Keratinocyte (primary cell): ENCODE results near the gene CFAP58. TPM values are rescaled to one million over a fixed set of nuclear protein-coding genes. Genes with fewer than 3 reads are reported as not detected.

ENCODE experiments used
- DNase-seq: peaks from one replicate; pipeline ENCODE4 v3.0.0-alpha.2; 2011; ENCODE audit warnings: low read depth, missing footprints, low spot score
- FAIRE-seq: peaks from 2 replicates; lab custom pipeline; 2011; peaks lifted over from hg19 to GRCh38; lab: Jason Lieb, UNC
- H2AFZ ChIP-seq: 2 replicates; pipeline ENCODE4 v1.6.0; 2012; ENCODE audit warnings: low read length, control low read depth, inconsistent platforms; ENCODE audit not compliant: control insufficient read depth
- H3K27ac ChIP-seq: 2 replicates; pipeline ENCODE4 v1.5.1; 2011; ENCODE audit warnings: low read length; ENCODE audit not compliant: control insufficient read depth, insufficient read depth
- H3K27me3 ChIP-seq: 3 replicates; pipeline ENCODE4 v1.6.0; 2011; ENCODE audit warnings: low read length; ENCODE audit not compliant: control insufficient read depth, insufficient read depth; ENCODE audit errors: extremely low read depth
- H3K36me3 ChIP-seq, 2 experiments: 2 replicates in 1 of 2; 3 replicates in 1 of 2; pipeline ENCODE4 v1.5.1; 2011; ENCODE audit warnings: low read length in 2 of 2, mild to moderate bottlenecking in 1 of 2; ENCODE audit not compliant: control insufficient read depth in 2 of 2, insufficient read depth in 2 of 2; ENCODE audit errors: extremely low read depth in 1 of 2
- H3K4me1 ChIP-seq: 3 replicates; pipeline ENCODE4 v1.5.1; 2011; ENCODE audit warnings: low read length; ENCODE audit not compliant: control insufficient read depth, insufficient read depth; ENCODE audit errors: extremely low read depth
- H3K4me2 ChIP-seq: 3 replicates; pipeline ENCODE4 v1.6.0; 2011; ENCODE audit warnings: low read depth, low read length; ENCODE audit not compliant: control insufficient read depth, insufficient read depth; ENCODE audit errors: extremely low read depth
- H3K4me3 ChIP-seq, 3 experiments: fragments of 200-600 bp in 1 of 3; sonication (generic) in 1 of 3; 2 replicates in 2 of 3; 3 replicates in 1 of 3; pipeline ENCODE4 v1.5.1; 2011 to 2016; ENCODE audit warnings: low read length in 3 of 3, mild to moderate bottlenecking in 3 of 3, control low read depth in 2 of 3, inconsistent platforms in 1 of 3, low read depth in 1 of 3, mixed read lengths in 1 of 3, mixed run types in 1 of 3, moderate library complexity in 1 of 3; ENCODE audit not compliant: control insufficient read depth in 2 of 3, insufficient read depth in 2 of 3; ENCODE audit errors: extremely low read depth in 1 of 3
- H3K79me2 ChIP-seq: 2 replicates; pipeline ENCODE4 v1.6.0; 2012; ENCODE audit warnings: low read length; ENCODE audit not compliant: control insufficient read depth, insufficient read depth
- H3K9ac ChIP-seq: 3 replicates; pipeline ENCODE4 v1.6.0; 2011; ENCODE audit warnings: low read length; ENCODE audit not compliant: control insufficient read depth, insufficient read depth; ENCODE audit errors: extremely low read depth
- H3K9me1 ChIP-seq: 3 replicates; pipeline ENCODE4 v1.6.0; 2011; ENCODE audit warnings: low read length; ENCODE audit not compliant: control insufficient read depth, insufficient read depth; ENCODE audit errors: extremely low read depth
- H3K9me3 ChIP-seq: 2 replicates; pipeline ENCODE4 v1.5.1; 2012; ENCODE audit warnings: low read depth, low read length; ENCODE audit not compliant: control insufficient read depth
- H4K20me1 ChIP-seq: 3 replicates; pipeline ENCODE4 v1.6.0; 2011; ENCODE audit warnings: low read length; ENCODE audit not compliant: control insufficient read depth, insufficient read depth; ENCODE audit errors: extremely low read depth
- CTCF ChIP-seq, 3 experiments: IDR thresholded peaks in 1 of 3; conservative IDR thresholded peaks in 1 of 3; optimal IDR thresholded peaks in 1 of 3; 2 replicates in 2 of 3; 3 replicates in 1 of 3; pipeline versions ENCODE3 to v1.5.1; 2011; ENCODE audit warnings: low read length in 3 of 3, mild to moderate bottlenecking in 3 of 3, moderate library complexity in 2 of 3, control low read depth in 1 of 3, inconsistent platforms in 1 of 3; ENCODE audit not compliant: insufficient read depth in 2 of 3; ENCODE audit errors: extremely low read depth in 1 of 3
- EZH2 ChIP-seq: IDR thresholded peaks from one replicate; pipeline ENCODE4 v1.6.1; 2012; ENCODE audit warnings: inconsistent platforms, mild to moderate bottlenecking, low read length, moderate library complexity
- dilution Hi-C: fragments of 300-500 bp; cut with MboI; formaldehyde crosslinking; loops from one replicate; pipeline ENCODE4 v1.7.0; 2020; ENCODE audit warnings: low sequenced_read_pairs; ENCODE audit not compliant: extremely low pct_ligation_motif_present
- polyA plus RNA-seq, 5 experiments: library from polyadenylated mRNA; depleted of rRNA in 3 of 5; stranded (reverse) in 3 of 5; stranded (forward) in 1 of 5; unstranded in 1 of 5; fragments of >200 nt; gene quantifications; 1 replicate in 1 of 5; 2 replicates in 3 of 5; 3 replicates in 1 of 5; pipeline versions ENCODE4 v1.2.1 to v1.2.3, GENCODE V29; 2011 to 2012; ENCODE audit warnings: missing spikeins in 2 of 5, low read depth in 1 of 5, low replicate concordance in 1 of 5

The CFAP58 gene
- polyA plus RNA-seq, 1 donor (not counting 4 experiments of a cell fraction or from before 2014, with no cell fraction given), result 2.3 TPM

- TF ChIP-seq EZH2 (no peak), CTCF (optimal IDR thresholded peaks at IDR 0.05 in 1 of 3, IDR thresholded peaks at IDR 0.05 in 1 of 3, conservative IDR thresholded peaks at IDR 0.05 in 1 of 3; ENCODE audit: extremely low read depth in 1 of 3, insufficient read depth in 2 of 3, low read length in 3 of 3) (no peak)
- no peak overlapping the region for H3K27ac ChIP-seq
- H3K9ac ChIP-seq, result no peak overlapping the region
- dilution Hi-C loops, result no loop called here
- H3K9me1 ChIP-seq, result no peaks in the 10 kb centered on the region
- H3K79me2 ChIP-seq, result no peaks in the 10 kb centered on the region
- H4K20me1 ChIP-seq, result no peaks in the 10 kb centered on the region
- H3K4me3 ChIP-seq, result no peak overlapping the region
- H3K9me3 ChIP-seq, result no peaks in the 10 kb centered on the region
- H3K36me3 ChIP-seq, result no peaks in the 10 kb centered on the region
- H2AFZ ChIP-seq, result no peak overlapping the region
- FAIRE-seq (peak; percentile 55), DNase-seq (no peak)
- H3K27me3 ChIP-seq, result no peaks in the 10 kb centered on the region
- no peak overlapping the region for H3K4me2 ChIP-seq
- H3K4me1 ChIP-seq, result peaks cover 47% of the 10 kb centered on the region
These were observed 97.3 kb downstream of the CFAP58 start for GRCh38 chr10:104450954-104451353.

- H3K79me2 ChIP-seq, result no peaks in the 10 kb centered on the region
- no peak overlapping the region for H3K4me3 ChIP-seq
- H3K4me1 ChIP-seq, result peaks cover 28% of the 10 kb centered on the region
- H3K9me1 ChIP-seq, result no peaks in the 10 kb centered on the region
- H3K9me3 ChIP-seq, result no peaks in the 10 kb centered on the region
- no peaks in the 10 kb centered on the region for H4K20me1 ChIP-seq
- H3K4me2 ChIP-seq, result no peak overlapping the region
- DNase-seq, result no peak
- dilution Hi-C loops, result no loop called here
- no peaks in the 10 kb centered on the region for H3K36me3 ChIP-seq
- H3K9ac ChIP-seq, result no peak overlapping the region
- TF ChIP-seq EZH2 (no peak), CTCF (optimal IDR thresholded peaks at IDR 0.05 in 1 of 3, IDR thresholded peaks at IDR 0.05 in 1 of 3, conservative IDR thresholded peaks at IDR 0.05 in 1 of 3; ENCODE audit: extremely low read depth in 1 of 3, insufficient read depth in 2 of 3, low read length in 3 of 3) (no peak)
- no peak for FAIRE-seq
- no peak overlapping the region for H3K27ac ChIP-seq
- no peaks in the 10 kb centered on the region for H3K27me3 ChIP-seq
- H2AFZ ChIP-seq, result no peak overlapping the region
These were observed 99.3 kb downstream of the CFAP58 start for GRCh38 chr10:104452977-104453376.
